SK-N-SH (cell line): Measurements from ENCODE around the gene MAPKAPK3. TPM values are rescaled to one million over a fixed set of nuclear protein-coding genes. Genes with fewer than 3 reads are reported as not detected.

ENCODE experiments used
- CTCF ChIA-PET: fragments of 300-600, 350-600 bp; formaldehyde crosslinking; extraction: SDS; loops from one replicate; lab custom pipeline; 2021; lab: Yijun Ruan, JAX
- POLR2A ChIA-PET: fragments of 350-600 bp; sonication (Branson Sonifier 250); formaldehyde crosslinking; extraction: SDS; loops from one replicate; lab custom pipeline; 2020; ENCODE audit warnings: antibody characterized with exemption, inconsistent platforms; lab: Yijun Ruan, JAX
- DNase-seq: peaks from one replicate; pipeline ENCODE4 v3.0.0; 2012
- H2AFZ ChIP-seq: fragments of 200-600 bp; sonication (generic); 2 replicates; pipeline ENCODE4 v1.8.1; 2016; ENCODE audit warnings: antibody characterized with exemption, mild to moderate bottlenecking, low read depth
- H3F3A ChIP-seq: fragments of 200-600 bp; sonication (generic); replicated peaks from 2 replicates; pipeline ENCODE3; 2016; ENCODE audit warnings: antibody characterized with exemption, mild to moderate bottlenecking; ENCODE audit not compliant: insufficient read depth
- H3K27ac ChIP-seq, 2 experiments: fragments of 200-500 bp in 1 of 2; fragments of 200-600 bp in 1 of 2; sonication (Bioruptor generic) in 1 of 2; sonication (generic), shearing (Covaris generic) in 1 of 2; 2 replicates each; pipeline versions ENCODE4 v1.5.1 to v1.6.1; 2014 to 2016; ENCODE audit warnings: low read depth in 2 of 2, inconsistent platforms in 1 of 2, low read length in 1 of 2, mild to moderate bottlenecking in 1 of 2, mixed read lengths in 1 of 2
- H3K27me3 ChIP-seq: fragments of 200-600 bp; sonication (generic), shearing (Covaris generic); 2 replicates; pipeline ENCODE4 v1.6.1; 2016; ENCODE audit warnings: mixed run types; ENCODE audit not compliant: insufficient read depth
- H3K36me3 ChIP-seq, 2 experiments: fragments of 200-500 bp in 1 of 2; fragments of 200-600 bp in 1 of 2; sonication (Bioruptor generic) in 1 of 2; sonication (generic) in 1 of 2; replicated peaks in 1 of 2; 2 replicates each; pipeline versions ENCODE3 to v1.5.1; 2014 to 2016; ENCODE audit warnings: low read length in 1 of 2, mild to moderate bottlenecking in 1 of 2; ENCODE audit not compliant: insufficient read depth in 2 of 2, control insufficient read depth in 1 of 2
- H3K4me1 ChIP-seq, 2 experiments: fragments of 200-500 bp in 1 of 2; fragments of 200-600 bp in 1 of 2; sonication (Bioruptor generic) in 1 of 2; sonication (generic), shearing (Covaris generic) in 1 of 2; 2 replicates each; pipeline versions ENCODE4 v1.5.1 to v1.6.1; 2014 to 2016; ENCODE audit warnings: low read depth in 1 of 2, low read length in 1 of 2, mixed run types in 1 of 2; ENCODE audit not compliant: insufficient read depth in 2 of 2, control insufficient read depth in 1 of 2
- H3K4me2 ChIP-seq: fragments of 200-600 bp; sonication (generic), shearing (Covaris generic); 2 replicates; pipeline ENCODE4 v1.6.1; 2017; ENCODE audit warnings: mixed run types
- H3K4me3 ChIP-seq, 2 experiments: fragments of 200-500 bp in 1 of 2; fragments of 200-600 bp in 1 of 2; sonication (Bioruptor generic) in 1 of 2; sonication (generic), shearing (Covaris generic) in 1 of 2; 2 replicates each; pipeline versions ENCODE4 v1.5.1 to v1.8.1; 2014 to 2016; ENCODE audit warnings: low read depth in 2 of 2, inconsistent platforms in 1 of 2, low read length in 1 of 2, mild to moderate bottlenecking in 1 of 2, mixed read lengths in 1 of 2, moderate library complexity in 1 of 2
- H3K79me2 ChIP-seq: fragments of 200-600 bp; sonication (generic); 2 replicates; pipeline ENCODE4 v1.8.1; 2017; ENCODE audit warnings: mild to moderate bottlenecking; ENCODE audit not compliant: insufficient read depth
- H3K9ac ChIP-seq: fragments of 200-600 bp; sonication (generic); 2 replicates; pipeline ENCODE4 v1.6.1; 2017; ENCODE audit warnings: mixed run types
- H3K9me2 ChIP-seq: fragments of 200-600 bp; sonication (generic); 2 replicates; pipeline ENCODE4 v1.6.1; 2017; ENCODE audit warnings: mixed run types
- H3K9me3 ChIP-seq: fragments of 200-600 bp; sonication (generic); 2 replicates; pipeline ENCODE4 v1.6.1; 2017; ENCODE audit warnings: mixed run types, mild to moderate bottlenecking, moderate library complexity
- H4K20me1 ChIP-seq: fragments of 200-600 bp; sonication (generic); 2 replicates; pipeline ENCODE4 v1.6.1; 2017; ENCODE audit warnings: mild to moderate bottlenecking, mixed run types; ENCODE audit not compliant: insufficient read depth
- CHD2 ChIP-seq: fragments of 150-350 bp; IDR thresholded peaks from 2 replicates; pipeline ENCODE4 v1.6.1; 2018; ENCODE audit warnings: low read length; ENCODE audit not compliant: partially characterized antibody
- CTCF ChIP-seq: fragments of 200-600 bp; sonication (generic); IDR thresholded peaks from 2 replicates; pipeline ENCODE4 v1.6.1; 2017; ENCODE audit warnings: antibody characterized with exemption, mild to moderate bottlenecking, moderate library complexity
- EZH2phosphoT487 ChIP-seq: fragments of 200-600 bp; sonication (generic); IDR thresholded peaks from 2 replicates; pipeline ENCODE4 v1.6.1; 2017; ENCODE audit warnings: low read depth, mixed run types, mild to moderate bottlenecking, antibody characterized with exemption, moderate library complexity, borderline replicate concordance
- FOSL2 ChIP-seq: IDR thresholded peaks from 2 replicates; pipeline ENCODE4 v1.4.0; 2012; ENCODE audit warnings: low read depth, mild to moderate bottlenecking, moderate library complexity, borderline replicate concordance
- FOXM1 ChIP-seq: IDR thresholded peaks from 2 replicates; pipeline ENCODE4 v1.4.0; 2012; ENCODE audit warnings: low read depth, mild to moderate bottlenecking
- GABPA ChIP-seq: IDR thresholded peaks from 2 replicates; pipeline ENCODE4 v1.4.0; 2012; ENCODE audit warnings: low read depth, mild to moderate bottlenecking
- JUND ChIP-seq: IDR thresholded peaks from 2 replicates; pipeline ENCODE4 v1.4.0; 2012
- MXI1 ChIP-seq: IDR thresholded peaks from 2 replicates; pipeline ENCODE4 v1.6.1; 2012; ENCODE audit warnings: mild to moderate bottlenecking, low read depth, low read length, improper control_type of control experiment
- NFIC ChIP-seq: IDR thresholded peaks from 2 replicates; pipeline ENCODE4 v1.4.0; 2012; ENCODE audit warnings: borderline replicate concordance
- NRF1 ChIP-seq: IDR thresholded peaks from 2 replicates; pipeline ENCODE4 v1.6.1; 2012; ENCODE audit warnings: low read depth, mild to moderate bottlenecking, low read length
- POLR2AphosphoS5 ChIP-seq: IDR thresholded peaks from 2 replicates; pipeline ENCODE4 v1.6.1; 2012; ENCODE audit warnings: low read depth, low read length
- RAD21 ChIP-seq: IDR thresholded peaks from 2 replicates; pipeline ENCODE4 v1.6.1; 2012; ENCODE audit warnings: mild to moderate bottlenecking, low read length
- RFX5 ChIP-seq: IDR thresholded peaks from 2 replicates; pipeline ENCODE4 v1.6.1; 2012; ENCODE audit warnings: mild to moderate bottlenecking, improper control_type of control experiment, low read length
- RXRA ChIP-seq: IDR thresholded peaks from 2 replicates; pipeline ENCODE4 v1.4.0; 2012; ENCODE audit warnings: low read depth, mild to moderate bottlenecking, borderline replicate concordance
- SMC3 ChIP-seq: IDR thresholded peaks from 2 replicates; pipeline ENCODE4 v1.6.1; 2012; ENCODE audit warnings: low read depth, low read length, improper control_type of control experiment
- TEAD4 ChIP-seq: IDR thresholded peaks from 2 replicates; pipeline ENCODE4 v1.4.0; 2012; ENCODE audit warnings: mild to moderate bottlenecking, borderline replicate concordance; ENCODE audit not compliant: insufficient read depth
- USF1 ChIP-seq: IDR thresholded peaks from 2 replicates; pipeline ENCODE4 v1.4.0; 2012; ENCODE audit warnings: low read depth, borderline replicate concordance
- ZBTB33 ChIP-seq: IDR thresholded peaks from 2 replicates; pipeline ENCODE4 v1.4.0; 2012; ENCODE audit warnings: low read depth, borderline replicate concordance
- WGBS: methylation state at CpG from one replicate; pipeline ENCODE4 v1.1.6; 2017; ENCODE audit warnings: low lambda C conversion rate; 5-methylcytosine and 5-hydroxymethylcytosine counted together
- polyA plus RNA-seq, 3 experiments: library from polyadenylated mRNA; depleted of rRNA; stranded (reverse); fragments of >200 nt; gene quantifications; 2 replicates each; pipeline ENCODE4 v1.2.3, GENCODE V29; 2012

MAPKAPK3 gene
- polyA plus RNA-seq, 1 of the 3 experiments (the other 2 are of a cell fraction) = 29.4 TPM

- TF ChIP-seq ZBTB33 (0 out of 2 replicates have a peak, but pooled peaks have one; percentile 25), NRF1 (no peak), NFIC (peak; percentile 80), RFX5 (no peak), SMC3 (no peak), FOXM1 (no peak), FOSL2 (no peak), CTCF (no peak), JUND (no peak), TEAD4 (no peak)
Observed at GRCh38 chr3:50568947-50569749, 47.8 kb upstream of the MAPKAPK3 start, which contains the start of gene HEMK1 (continued).

- peaks cover 0 to 22% of the 10 kb centered on the region in 2 experiments; a peak in 1 of 4 replicates for H3K4me1 ChIP-seq
Observed at GRCh38 chr3:50570508-50571279, 46.3 kb upstream of the MAPKAPK3 start.

More at GRCh38 chr3:50570508-50571279, 46.3 kb upstream of the MAPKAPK3 start:
- CTCF ChIA-PET = interaction anchor here (0.7 to 31.2 kb wide), 16 partner anchors 8 to 816 kb away, joined by 3 to 648 read pairs (median 4); partner anchors contain the start of genes CISH, DOCK3 and MAPKAPK3
- no peaks in the 10 kb centered on the region for H3K27me3 ChIP-seq
- H4K20me1 ChIP-seq = no peaks in the 10 kb centered on the region
- H3K9me2 ChIP-seq = no peaks in the 10 kb centered on the region
- H3K4me3 ChIP-seq = peak overlapping the region; percentile 71 to 81
- POLR2A ChIA-PET = interaction anchor here (0.8 to 2.6 kb wide), 4 partner anchors 11 to 815 kb away, joined by 3 to 23 read pairs (median 8); partner anchors contain the start of gene MANF
- DNase-seq = no peak
- H3K36me3 ChIP-seq = peaks cover 4 to 12% of the 10 kb centered on the region in 2 experiments
- 81% methylated on average over 5 of the region's 5 CpGs for WGBS
- H3K79me2 ChIP-seq = peaks cover 9% of the 10 kb centered on the region
- TF ChIP-seq EZH2phosphoT487 (no peak), RXRA (no peak), ZBTB33 (no peak), USF1 (no peak), CHD2 (no peak), NRF1 (no peak), POLR2AphosphoS5 (no peak), RAD21 (no peak), GABPA (no peak), MXI1 (no peak), FOSL2 (no peak), JUND (no peak)
- no peak overlapping the region for H3K27ac ChIP-seq
- no peaks in the 10 kb centered on the region for H3K9me3 ChIP-seq
- peak overlapping the region; percentile 92 for H3K4me2 ChIP-seq
- no peaks in the 10 kb centered on the region for H3F3A ChIP-seq
- no peak overlapping the region for H2AFZ ChIP-seq
- peak overlapping the region; percentile 83; the same call in 1 of the 2 replicates for H3K9ac ChIP-seq
